Measurements from ENCODE around the gene CHD9NB.
"Not testable (repeated sequence)": the region's sequence is repeated elsewhere in the genome, so short reads cannot be mapped to it uniquely, and the experiment has no call there.

The CHD9NB gene

GRCh38 chr16:53081032-53081424 is 28.3 kb upstream of the CHD9NB start:
- Histone ChIP-seq H3K9ac (ENCODE audit: low read length) (no peak overlapping the region), H3K27me3 (ENCODE audit: control insufficient read depth, insufficient read depth, low read length) (no peaks in the 10 kb centered on the region), H3K36me3 (ENCODE audit: control insufficient read depth, insufficient read depth, low read length) (no peaks in the 10 kb centered on the region), H3K4me3 (ENCODE audit: low read length) (no peak overlapping the region), H3K4me1 (ENCODE audit: control insufficient read depth, insufficient read depth, low read length) (peaks cover 19% of the 10 kb centered on the region), H3K9me3 (ENCODE audit: control insufficient read depth, low read length) (no peaks in the 10 kb centered on the region)

- peaks cover 14% of the 10 kb centered on the region for H3K4me1 ChIP-seq (ENCODE audit: control insufficient read depth, insufficient read depth, low read length)
- no peaks in the 10 kb centered on the region for H3K9me3 ChIP-seq (ENCODE audit: control insufficient read depth, low read length)
- no peak overlapping the region for H3K9ac ChIP-seq (ENCODE audit: low read length)
- no peaks in the 10 kb centered on the region for H3K36me3 ChIP-seq (ENCODE audit: control insufficient read depth, insufficient read depth, low read length)
- H3K4me3 ChIP-seq (ENCODE audit: low read length), result no peak overlapping the region
- no peaks in the 10 kb centered on the region for H3K27me3 ChIP-seq (ENCODE audit: control insufficient read depth, insufficient read depth, low read length)
These were observed 27.8 kb upstream of the CHD9NB start for GRCh38 chr16:53080345-53081031.

DNA sequence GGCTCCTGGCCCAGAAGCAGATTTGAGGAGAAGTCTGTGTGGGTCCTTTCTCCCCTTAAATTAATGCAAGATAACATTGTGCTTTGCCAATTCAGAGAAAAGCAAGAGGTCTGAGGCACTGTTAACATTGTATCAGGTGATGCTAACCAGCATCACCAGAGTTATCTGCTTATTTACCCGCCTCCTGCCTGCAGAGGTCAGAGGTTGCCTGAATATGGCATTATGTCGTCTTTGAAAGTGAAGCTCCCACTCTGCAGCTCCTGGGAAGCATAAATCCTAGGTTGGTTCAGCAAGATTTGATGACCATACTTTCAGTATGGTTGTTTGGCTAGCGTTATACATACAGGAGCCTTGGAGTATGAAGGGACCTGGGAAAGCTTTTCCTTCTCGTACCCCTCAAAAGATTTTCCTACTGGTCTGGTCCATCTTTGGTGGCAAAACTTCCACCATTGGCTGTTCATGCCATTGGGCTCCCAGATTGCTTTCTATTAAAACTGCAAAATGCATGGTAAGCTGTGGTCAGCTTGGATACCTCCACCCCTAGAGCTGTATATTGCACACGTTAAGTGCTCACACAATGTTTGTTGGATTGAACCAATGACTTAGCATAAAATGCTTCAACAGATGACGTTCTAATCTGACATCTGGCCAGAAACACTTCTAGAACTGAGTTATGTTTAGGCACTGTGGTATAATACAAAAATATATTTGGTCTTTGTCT is 26.2 kb upstream of the CHD9NB start:
- Histone ChIP-seq H3K36me3 (ENCODE audit: control insufficient read depth, insufficient read depth, low read length) (no peaks in the 10 kb centered on the region), H3K4me3 (ENCODE audit: low read length) (no peak overlapping the region), H3K4me1 (ENCODE audit: control insufficient read depth, insufficient read depth, low read length) (peaks cover 9% of the 10 kb centered on the region)

GRCh38 chr16:53078247-53078646 is 25.6 kb upstream of the CHD9NB start:
- no peak overlapping the region for H3K4me3 ChIP-seq (ENCODE audit: low read length)
- H3K36me3 ChIP-seq (ENCODE audit: control insufficient read depth, insufficient read depth, low read length), result no peaks in the 10 kb centered on the region
- H3K9me3 ChIP-seq (ENCODE audit: control insufficient read depth, low read length), result no peaks in the 10 kb centered on the region
- H3K9ac ChIP-seq (ENCODE audit: low read length), result no peak overlapping the region
- peaks cover 9% of the 10 kb centered on the region for H3K4me1 ChIP-seq (ENCODE audit: control insufficient read depth, insufficient read depth, low read length)
- no peaks in the 10 kb centered on the region for H3K27me3 ChIP-seq (ENCODE audit: control insufficient read depth, insufficient read depth, low read length)

More for the DNA sequence above, 26.2 kb upstream of the CHD9NB start:
- Histone ChIP-seq H3K9ac (ENCODE audit: low read length) (no peak overlapping the region), H3K27me3 (ENCODE audit: control insufficient read depth, insufficient read depth, low read length) (no peaks in the 10 kb centered on the region), H3K9me3 (ENCODE audit: control insufficient read depth, low read length) (no peaks in the 10 kb centered on the region)

GRCh38 chr16:53075461-53075860 is 22.8 kb upstream of the CHD9NB start:
- not testable (repeated sequence) for H3K36me3 ChIP-seq (ENCODE audit: control insufficient read depth, insufficient read depth, low read length); H3K4me1 ChIP-seq (ENCODE audit: control insufficient read depth, insufficient read depth, low read length); H3K4me3 ChIP-seq (ENCODE audit: low read length); H3K9me3 ChIP-seq (ENCODE audit: control insufficient read depth, low read length); H3K9ac ChIP-seq (ENCODE audit: low read length); H3K27me3 ChIP-seq (ENCODE audit: control insufficient read depth, insufficient read depth, low read length)

GRCh38 chr16:53074296-53074695 is 21.6 kb upstream of the CHD9NB start:
- H3K4me1 ChIP-seq (ENCODE audit: control insufficient read depth, insufficient read depth, low read length); H3K9ac ChIP-seq (ENCODE audit: low read length); H3K9me3 ChIP-seq (ENCODE audit: control insufficient read depth, low read length); H3K4me3 ChIP-seq (ENCODE audit: low read length); H3K27me3 ChIP-seq (ENCODE audit: control insufficient read depth, insufficient read depth, low read length); H3K36me3 ChIP-seq (ENCODE audit: control insufficient read depth, insufficient read depth, low read length): not testable (repeated sequence)

DNA sequence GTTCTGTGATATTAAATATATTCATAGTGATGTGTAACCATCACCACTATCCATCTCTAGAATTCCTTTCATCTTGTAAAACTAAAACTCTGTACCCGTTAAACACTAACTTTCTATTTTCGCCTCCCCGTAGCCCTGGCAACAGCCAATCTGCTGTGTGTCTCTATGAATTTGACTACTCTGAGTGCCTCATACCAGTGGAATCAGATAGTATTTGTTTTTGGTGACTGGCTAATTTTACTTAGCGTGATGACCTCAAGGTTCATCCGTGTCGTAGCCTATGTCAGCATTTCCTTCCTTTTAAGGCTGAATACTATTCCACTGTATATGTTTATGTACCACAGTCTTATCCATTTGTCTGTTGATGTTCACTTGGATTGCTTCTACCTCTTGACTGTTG is 20.3 kb upstream of the CHD9NB start:
- Histone ChIP-seq H3K4me1 (ENCODE audit: control insufficient read depth, insufficient read depth, low read length) (no peaks in the 10 kb centered on the region), H3K9ac (ENCODE audit: low read length) (no peak overlapping the region)

DNA sequence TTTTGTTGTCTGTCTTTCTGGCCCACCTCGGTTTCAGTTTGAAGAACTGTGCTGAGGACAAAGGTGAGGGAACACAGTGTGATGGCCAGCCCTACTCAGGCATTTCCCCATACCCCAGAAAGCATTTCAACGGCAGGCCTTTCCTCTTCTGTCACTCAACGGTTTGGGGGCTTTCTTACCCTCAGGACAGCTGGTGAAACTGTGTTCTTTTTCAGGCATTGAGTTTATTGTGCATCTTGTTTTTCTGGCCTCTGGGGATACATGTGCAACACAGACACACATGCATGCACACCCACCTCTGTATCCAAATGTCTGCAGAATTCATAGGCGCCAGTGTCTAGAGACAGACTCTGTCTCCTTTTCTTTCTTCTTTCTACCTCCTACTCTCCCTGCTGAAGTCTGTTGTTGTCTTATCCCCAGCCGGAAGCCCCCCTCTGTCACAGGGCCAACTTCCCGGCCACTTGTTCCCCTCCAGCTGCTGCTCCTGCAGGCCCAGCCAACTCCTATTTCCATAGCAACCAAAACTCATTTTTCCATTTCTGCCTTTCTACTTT is 19.1 kb upstream of the CHD9NB start:
- Histone ChIP-seq H3K36me3 (ENCODE audit: control insufficient read depth, insufficient read depth, low read length) (no peaks in the 10 kb centered on the region), H3K27me3 (ENCODE audit: control insufficient read depth, insufficient read depth, low read length) (no peaks in the 10 kb centered on the region), H3K9ac (ENCODE audit: low read length) (no peak overlapping the region), H3K9me3 (ENCODE audit: control insufficient read depth, low read length) (no peaks in the 10 kb centered on the region), H3K4me1 (ENCODE audit: control insufficient read depth, insufficient read depth, low read length) (no peaks in the 10 kb centered on the region), H3K4me3 (ENCODE audit: low read length) (no peak overlapping the region)

More for the DNA sequence above, 20.3 kb upstream of the CHD9NB start:
- Histone ChIP-seq H3K4me3 (ENCODE audit: low read length) (no peak overlapping the region), H3K27me3 (ENCODE audit: control insufficient read depth, insufficient read depth, low read length) (no peaks in the 10 kb centered on the region), H3K9me3 (ENCODE audit: control insufficient read depth, low read length) (no peaks in the 10 kb centered on the region), H3K36me3 (ENCODE audit: control insufficient read depth, insufficient read depth, low read length) (no peaks in the 10 kb centered on the region)

- H3K4me1 ChIP-seq (ENCODE audit: control insufficient read depth, insufficient read depth, low read length), result no peaks in the 10 kb centered on the region
- no peaks in the 10 kb centered on the region for H3K36me3 ChIP-seq (ENCODE audit: control insufficient read depth, insufficient read depth, low read length)
- no peaks in the 10 kb centered on the region for H3K9me3 ChIP-seq (ENCODE audit: control insufficient read depth, low read length)
- no peak overlapping the region for H3K9ac ChIP-seq (ENCODE audit: low read length)
- H3K4me3 ChIP-seq (ENCODE audit: low read length), result no peak overlapping the region
- no peaks in the 10 kb centered on the region for H3K27me3 ChIP-seq (ENCODE audit: control insufficient read depth, insufficient read depth, low read length)
These were observed 17.1 kb upstream of the CHD9NB start for GRCh38 chr16:53069772-53070171.

DNA sequence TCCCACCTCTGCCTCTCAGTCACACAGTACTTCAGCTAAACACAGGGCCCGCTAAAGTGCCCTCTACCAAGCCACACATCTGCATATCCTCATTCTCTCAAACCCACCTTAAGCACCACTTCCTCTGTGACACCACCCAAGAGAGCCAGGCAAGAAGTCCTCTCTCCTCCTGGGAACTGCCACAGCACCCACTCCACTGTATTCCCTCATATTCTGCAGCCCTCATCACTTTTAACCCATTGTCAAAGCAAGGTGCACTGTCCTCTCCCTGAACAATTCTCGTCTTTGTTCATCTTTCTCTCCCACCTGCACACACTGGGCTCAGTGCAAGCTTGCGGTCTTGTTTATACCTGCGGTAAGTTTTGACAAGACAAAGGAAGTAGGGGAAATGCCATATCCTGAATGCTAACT is 15.7 kb upstream of the CHD9NB start:
- Histone ChIP-seq H3K27me3 (ENCODE audit: control insufficient read depth, insufficient read depth, low read length) (no peaks in the 10 kb centered on the region), H3K9ac (ENCODE audit: low read length) (no peak overlapping the region), H3K4me3 (ENCODE audit: low read length) (no peak overlapping the region), H3K4me1 (ENCODE audit: control insufficient read depth, insufficient read depth, low read length) (no peaks in the 10 kb centered on the region), H3K9me3 (ENCODE audit: control insufficient read depth, low read length) (no peaks in the 10 kb centered on the region), H3K36me3 (ENCODE audit: control insufficient read depth, insufficient read depth, low read length) (no peaks in the 10 kb centered on the region)

DNA sequence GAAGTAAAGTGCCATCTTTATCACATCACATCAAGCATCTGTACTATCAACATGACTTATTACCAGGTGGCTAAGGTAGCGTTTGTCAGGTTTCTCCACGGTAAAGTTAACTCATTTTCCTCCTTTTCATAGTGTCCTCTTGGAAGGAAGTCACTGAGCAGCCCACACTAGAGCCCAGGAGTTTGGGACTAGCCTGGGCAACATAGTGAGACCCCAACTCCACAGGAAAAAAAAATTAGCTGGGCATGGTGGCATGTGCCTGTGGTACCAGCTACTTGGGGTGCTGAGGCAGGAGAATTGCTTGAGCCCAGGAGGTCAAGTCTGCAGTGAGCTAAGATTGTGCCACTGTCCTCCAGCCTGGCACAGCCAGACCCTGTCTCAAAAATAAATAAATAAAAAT is 15.0 kb upstream of the CHD9NB start:
- Histone ChIP-seq H3K4me1 (ENCODE audit: control insufficient read depth, insufficient read depth, low read length) (no peaks in the 10 kb centered on the region), H3K9me3 (ENCODE audit: control insufficient read depth, low read length) (no peaks in the 10 kb centered on the region), H3K27me3 (ENCODE audit: control insufficient read depth, insufficient read depth, low read length) (no peaks in the 10 kb centered on the region), H3K4me3 (ENCODE audit: low read length) (no peak overlapping the region), H3K9ac (ENCODE audit: low read length) (no peak overlapping the region), H3K36me3 (ENCODE audit: control insufficient read depth, insufficient read depth, low read length) (no peaks in the 10 kb centered on the region)

GRCh38 chr16:53065461-53066061 is 12.9 kb upstream of the CHD9NB start:
- H3K9me3 ChIP-seq (ENCODE audit: control insufficient read depth, low read length), result no peaks in the 10 kb centered on the region
- no peaks in the 10 kb centered on the region for H3K36me3 ChIP-seq (ENCODE audit: control insufficient read depth, insufficient read depth, low read length)
- H3K4me3 ChIP-seq (ENCODE audit: low read length), result no peak overlapping the region
- H3K9ac ChIP-seq (ENCODE audit: low read length), result no peak overlapping the region
- peaks cover 15% of the 10 kb centered on the region for H3K4me1 ChIP-seq (ENCODE audit: control insufficient read depth, insufficient read depth, low read length)
- H3K27me3 ChIP-seq (ENCODE audit: control insufficient read depth, insufficient read depth, low read length), result no peaks in the 10 kb centered on the region
